Glutamatergic neuron (in vitro differentiated cells): ENCODE measurements around the gene CMTM3. TPM values are rescaled to one million over a fixed set of nuclear protein-coding genes. Genes with fewer than 3 reads are reported as not detected.

ENCODE experiments used
- DNase-seq: peaks from one replicate; pipeline ENCODE4 v3.0.0; 2022
- H3K27ac Mint-ChIP-seq: one replicate; pipeline ENCODE4 v1.8.0; 2020; ENCODE audit warnings: mild to moderate bottlenecking, mixed read lengths, inconsistent platforms; ENCODE audit not compliant: unreplicated experiment
- H3K27me3 Mint-ChIP-seq: one replicate; pipeline ENCODE4 v1.8.0; 2020; ENCODE audit warnings: mild to moderate bottlenecking, moderate library complexity, mixed read lengths, inconsistent platforms; ENCODE audit not compliant: unreplicated experiment
- H3K36me3 Mint-ChIP-seq: one replicate; pipeline ENCODE4 v1.8.0; 2020; ENCODE audit warnings: mild to moderate bottlenecking, mixed read lengths, inconsistent platforms; ENCODE audit not compliant: unreplicated experiment
- H3K4me1 Mint-ChIP-seq: one replicate; pipeline ENCODE4 v1.8.0; 2020; ENCODE audit warnings: mild to moderate bottlenecking, low read depth, mixed read lengths, inconsistent platforms; ENCODE audit not compliant: unreplicated experiment
- H3K4me3 Mint-ChIP-seq: one replicate; pipeline ENCODE4 v1.8.0; 2020; ENCODE audit warnings: mild to moderate bottlenecking, mixed read lengths, inconsistent platforms; ENCODE audit not compliant: unreplicated experiment
- H3K9me3 Mint-ChIP-seq: one replicate; pipeline ENCODE4 v1.8.0; 2020; ENCODE audit warnings: mild to moderate bottlenecking, moderate library complexity, mixed read lengths, inconsistent platforms; ENCODE audit not compliant: unreplicated experiment
- CTCF ChIP-seq: fragments of 200-600 bp; sonication (generic); IDR thresholded peaks from one replicate; pipeline ENCODE4 v1.5.0; 2021; ENCODE audit not compliant: partially characterized antibody, unreplicated experiment
- total RNA-seq: library from RNA; stranded (reverse); fragmentation: NEBNext Ultra II Directional; extraction: Animal tissue kit (Norgen Biotek cat#: 25700); gene quantifications from one replicate; pipeline ENCODE4 v1.2.1, GENCODE V29; 2021; ENCODE audit not compliant: unreplicated experiment

CMTM3 gene
- total RNA-seq, 1 donor from 2014 or later: 45.8 TPM

GRCh38 chr16:66616169-66616568 lies 11.7 kb downstream of the CMTM3 start:
- no peak for DNase-seq
- H3K27ac Mint-ChIP-seq: no peak overlapping the region
- H3K27me3 Mint-ChIP-seq: peaks cover 3% of the 10 kb centered on the region
- H3K9me3 Mint-ChIP-seq: no peaks in the 10 kb centered on the region
- TF ChIP-seq CTCF: no peak
- H3K4me3 Mint-ChIP-seq: no peak overlapping the region
- no peaks in the 10 kb centered on the region for H3K36me3 Mint-ChIP-seq
- H3K4me1 Mint-ChIP-seq: peaks cover 20% of the 10 kb centered on the region

- Mint-ChIP-seq H3K27me3 (peaks cover 3% of the 10 kb centered on the region), H3K27ac (no peak overlapping the region), H3K9me3 (no peaks in the 10 kb centered on the region), H3K4me1 (peaks cover 20% of the 10 kb centered on the region), H3K36me3 (no peaks in the 10 kb centered on the region), H3K4me3 (no peak overlapping the region)
- no peak for DNase-seq
- no peak for TF ChIP-seq CTCF
Measured at GRCh38 chr16:66616592-66616991, 12.1 kb downstream of the CMTM3 start.

- no peak for DNase-seq
- Mint-ChIP-seq H3K27ac (no peak overlapping the region), H3K27me3 (peaks cover 3% of the 10 kb centered on the region), H3K4me1 (peaks cover 20% of the 10 kb centered on the region), H3K36me3 (no peaks in the 10 kb centered on the region), H3K9me3 (no peaks in the 10 kb centered on the region), H3K4me3 (no peak overlapping the region)
- no peak for TF ChIP-seq CTCF
Measured at GRCh38 chr16:66617010-66617434, 12.5 kb downstream of the CMTM3 start.

- no peak for TF ChIP-seq CTCF
- no peaks in the 10 kb centered on the region for H3K36me3 Mint-ChIP-seq
- H3K27me3 Mint-ChIP-seq: peaks cover 5% of the 10 kb centered on the region
- no peak overlapping the region for H3K27ac Mint-ChIP-seq
- H3K4me1 Mint-ChIP-seq: peaks cover 20% of the 10 kb centered on the region
- no peak for DNase-seq
- H3K4me3 Mint-ChIP-seq: no peak overlapping the region
- H3K9me3 Mint-ChIP-seq: no peaks in the 10 kb centered on the region
Measured at GRCh38 chr16:66617728-66618127, 13.2 kb downstream of the CMTM3 start.

GRCh38 chr16:66618588-66619375 lies 14.3 kb downstream of the CMTM3 start:
- Mint-ChIP-seq H3K27me3 (peaks cover 5% of the 10 kb centered on the region), H3K4me1 (peaks cover 20% of the 10 kb centered on the region), H3K9me3 (no peaks in the 10 kb centered on the region), H3K27ac (no peak overlapping the region), H3K4me3 (no peak overlapping the region), H3K36me3 (no peaks in the 10 kb centered on the region)
- TF ChIP-seq CTCF: no peak
- no peak for DNase-seq
